GM18873 (cell line): ENCODE results near the gene CLSTN2.

Experiments used
- ATAC-seq: cut with Tn5 transposase; IDR thresholded peaks from one replicate; pipeline ENCODE4 v1.9.1; 2021; ENCODE audit warnings: mild to moderate bottlenecking, moderate library complexity, moderate number of reproducible peaks; ENCODE audit not compliant: unreplicated experiment, low FRiP score

Gene CLSTN2

DNA sequence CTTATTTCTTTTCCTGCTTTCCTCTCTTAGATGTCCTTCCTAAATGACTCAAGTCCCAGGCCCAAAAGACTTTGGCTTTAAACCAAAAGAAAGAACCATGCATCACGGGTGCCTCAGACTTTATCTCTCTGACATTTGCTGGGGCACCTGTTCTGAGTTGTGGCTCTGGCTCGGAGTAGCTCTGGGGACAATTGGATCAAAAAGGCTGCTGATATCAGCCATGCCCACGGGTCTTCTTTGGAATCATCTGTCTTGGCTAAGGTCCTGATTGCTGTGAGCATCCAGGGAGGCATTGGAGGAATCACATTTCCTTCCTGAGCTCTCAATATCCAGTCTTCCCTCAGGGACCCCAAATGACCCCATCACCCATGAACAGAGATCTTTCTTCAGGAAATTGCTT, 59.9 kb downstream of the CLSTN2 start:
- ATAC-seq: no peak

DNA sequence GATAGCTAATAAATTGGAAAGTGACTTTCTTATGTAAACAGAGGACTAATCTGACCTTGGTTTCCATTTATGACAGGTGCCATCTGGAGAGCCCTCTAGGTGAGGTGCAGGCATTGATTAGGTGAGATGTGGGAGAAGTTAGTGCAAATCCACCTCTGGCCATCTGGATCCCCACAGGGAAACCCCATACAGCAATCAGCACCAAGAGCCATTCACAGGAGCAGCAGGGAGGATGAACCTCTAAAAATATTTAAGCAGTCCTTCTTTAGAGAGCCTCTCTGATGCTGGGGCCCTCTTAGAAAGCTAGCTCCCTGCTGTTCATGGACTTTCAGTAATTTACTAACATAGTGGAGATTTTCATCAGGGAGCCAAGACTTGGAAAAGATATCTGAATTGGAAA, 69.3 kb downstream of the CLSTN2 start:
- no peak for ATAC-seq

DNA sequence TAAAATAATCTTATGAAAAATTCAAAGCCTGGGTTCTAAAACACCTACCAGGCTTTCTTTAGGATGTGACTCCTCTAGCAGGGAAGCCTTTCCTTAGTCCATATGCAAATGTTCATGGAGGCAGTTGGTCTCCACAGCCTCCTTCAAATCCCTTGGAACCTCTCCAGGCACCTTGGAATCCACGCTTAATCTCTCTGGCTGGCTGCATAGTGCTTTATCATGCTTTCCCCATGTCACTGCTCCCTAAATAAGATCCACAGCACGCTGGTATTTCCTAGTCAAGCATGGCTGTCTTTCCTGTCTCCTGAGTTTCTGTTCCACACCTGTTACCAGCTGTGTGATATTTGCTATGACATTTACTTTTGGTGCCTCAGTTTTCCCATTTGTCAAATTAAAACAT, 71.3 kb downstream of the CLSTN2 start:
- no peak for ATAC-seq

DNA sequence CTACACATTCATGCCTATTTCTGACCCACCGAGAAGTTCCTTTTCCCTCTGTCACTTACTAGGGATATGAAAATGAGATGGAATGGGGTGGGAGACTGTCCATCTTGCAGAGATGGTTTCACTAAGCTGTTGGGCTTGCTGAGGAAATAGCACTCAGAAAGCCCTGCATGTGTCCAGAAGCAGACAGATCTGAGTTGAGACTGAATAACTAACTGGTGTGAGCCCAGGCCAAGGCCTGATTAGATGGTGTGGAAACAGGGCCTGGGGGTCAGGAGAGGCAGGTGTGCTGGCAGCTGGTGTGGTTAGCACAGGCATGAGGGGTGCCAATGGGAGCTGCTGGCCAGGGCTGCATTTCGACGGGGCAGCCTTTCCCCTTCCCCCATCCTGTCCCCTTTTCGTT, 72.1 kb downstream of the CLSTN2 start:
- ATAC-seq: no peak

DNA sequence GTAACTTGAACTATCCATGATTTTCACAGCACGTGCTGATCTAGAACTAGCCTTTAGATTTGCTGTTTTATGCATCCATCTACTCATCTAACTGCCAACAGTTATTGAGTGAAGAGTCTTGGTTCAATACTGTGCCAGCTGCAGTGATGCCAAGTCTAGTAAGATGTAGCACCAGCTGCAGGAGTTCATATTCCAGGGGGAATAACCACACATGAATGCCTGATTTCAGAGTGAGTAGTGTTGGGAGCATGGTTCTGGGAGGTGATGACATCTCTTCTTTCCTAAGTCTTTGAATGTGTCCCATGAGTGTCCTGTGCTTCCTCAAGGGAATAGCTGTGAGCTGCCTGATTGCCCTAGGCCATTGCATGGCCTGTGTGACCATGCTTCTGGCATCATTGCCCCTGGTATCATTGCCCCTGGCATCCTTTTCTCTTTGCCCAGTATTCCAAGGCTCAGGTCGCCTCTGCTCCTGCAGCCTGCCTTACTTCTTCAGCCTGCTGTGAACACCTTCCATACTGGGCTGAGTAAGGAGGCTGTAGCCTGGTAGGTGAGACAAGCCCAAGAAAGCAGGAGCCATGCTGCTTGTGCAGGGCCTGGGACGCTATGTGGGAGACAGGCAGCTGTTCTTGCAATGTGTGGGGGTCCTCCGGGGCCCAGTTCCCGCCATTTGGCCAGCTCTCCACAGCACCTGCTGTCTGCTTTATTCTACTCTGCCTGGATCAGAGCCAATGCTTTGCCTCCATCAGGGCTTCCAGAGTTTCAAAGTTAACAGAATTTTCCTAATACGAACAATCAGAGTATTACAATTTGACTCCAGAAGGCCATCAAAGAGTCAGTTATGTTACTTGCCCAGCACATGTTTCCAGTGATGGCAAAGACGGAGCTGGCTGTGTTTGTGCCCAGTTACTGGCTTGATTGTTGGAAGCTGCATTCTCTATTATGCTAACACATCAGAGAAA, 73.2 kb downstream of the CLSTN2 start:
- no peak for ATAC-seq

DNA sequence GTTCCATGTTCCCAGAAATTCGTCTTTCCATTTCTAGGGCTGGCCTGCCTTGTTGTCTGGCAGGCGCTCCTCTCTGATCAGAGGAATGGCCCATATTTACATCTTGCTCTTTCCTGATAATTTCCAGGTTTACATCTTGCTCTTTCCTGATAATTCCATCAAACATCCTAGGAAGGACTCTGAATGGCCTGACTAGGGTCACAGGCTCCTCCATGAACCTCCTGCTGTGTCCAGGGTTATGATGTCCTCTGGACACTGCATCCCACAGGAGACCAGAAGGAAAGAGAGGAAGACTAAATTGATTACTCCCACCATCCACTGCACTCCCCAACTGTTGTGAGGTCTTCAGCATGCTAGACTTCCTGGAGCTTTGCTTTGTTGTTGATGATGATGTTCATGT, 75.4 kb downstream of the CLSTN2 start:
- no peak for ATAC-seq

DNA sequence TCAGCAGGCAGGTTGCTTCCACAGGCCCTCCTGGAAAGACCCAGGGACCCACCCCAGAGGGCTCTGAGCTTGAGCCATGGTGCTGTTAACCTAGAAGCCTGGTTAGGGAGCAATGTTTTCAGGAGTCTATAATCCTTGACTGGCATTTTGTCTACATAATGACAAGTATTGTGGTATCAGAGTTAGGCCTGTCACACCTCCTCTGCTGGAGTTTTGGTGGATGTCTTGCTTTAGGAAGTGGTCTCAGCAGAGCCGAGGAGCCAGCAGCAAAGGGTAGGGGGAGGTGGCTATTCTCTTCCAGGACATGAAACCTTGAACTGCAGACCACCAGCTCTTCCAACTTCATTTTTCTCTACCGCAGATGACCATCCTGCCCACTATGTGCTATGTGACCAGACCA, 76.1 kb downstream of the CLSTN2 start:
- ATAC-seq: no peak

DNA sequence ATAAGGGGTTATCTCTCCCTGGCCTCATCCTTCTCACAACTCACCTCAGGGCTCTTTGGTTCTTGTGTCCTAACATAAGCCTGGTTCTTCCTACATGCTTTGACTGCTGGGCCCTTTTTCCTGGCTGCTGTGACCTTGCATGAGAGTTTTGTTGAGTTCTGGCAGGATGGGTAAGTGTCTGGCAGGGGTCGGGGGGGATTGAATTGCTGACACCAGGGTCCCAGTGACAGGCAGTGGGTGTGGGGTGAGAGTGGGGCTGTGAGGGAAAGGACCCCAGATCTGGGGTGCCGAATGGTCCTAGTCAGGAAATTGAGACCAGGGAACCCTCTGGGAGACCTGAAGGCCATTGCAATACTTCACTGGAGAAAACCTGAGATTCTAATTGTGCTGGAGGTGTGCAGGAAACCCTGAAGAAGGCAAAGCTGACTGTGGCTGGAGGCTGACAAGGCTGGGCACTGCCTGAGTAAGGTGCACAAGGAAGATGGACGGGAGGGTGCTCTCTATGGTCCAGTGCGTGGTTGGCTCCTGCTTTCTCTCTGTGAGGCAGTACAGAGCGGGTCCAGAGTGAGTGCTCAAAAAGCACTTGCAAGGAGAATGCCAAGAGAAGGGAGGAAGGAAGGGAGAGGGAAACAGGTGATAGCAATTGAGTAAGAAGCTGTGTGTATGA, 76.8 kb downstream of the CLSTN2 start:
- ATAC-seq: no peak

DNA sequence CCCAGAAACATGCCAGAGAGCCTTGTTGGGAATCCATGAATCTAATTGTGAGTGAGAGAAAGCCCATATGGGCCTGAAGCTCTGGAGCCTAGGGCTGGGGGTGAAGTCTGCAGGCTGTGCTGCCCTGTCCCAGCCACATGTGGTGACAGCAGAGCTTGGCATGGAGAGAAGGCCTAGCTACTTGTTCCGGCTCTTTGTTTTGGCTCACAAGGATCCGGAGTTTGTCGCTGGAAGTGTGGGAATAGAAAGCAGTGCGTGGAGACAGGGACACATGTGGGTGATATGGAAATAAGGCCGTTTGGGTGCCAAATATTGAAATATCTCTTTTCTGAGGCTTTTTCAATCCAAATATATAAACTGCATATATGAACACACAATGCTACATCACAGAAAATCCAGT, 78.2 kb downstream of the CLSTN2 start:
- no peak for ATAC-seq

DNA sequence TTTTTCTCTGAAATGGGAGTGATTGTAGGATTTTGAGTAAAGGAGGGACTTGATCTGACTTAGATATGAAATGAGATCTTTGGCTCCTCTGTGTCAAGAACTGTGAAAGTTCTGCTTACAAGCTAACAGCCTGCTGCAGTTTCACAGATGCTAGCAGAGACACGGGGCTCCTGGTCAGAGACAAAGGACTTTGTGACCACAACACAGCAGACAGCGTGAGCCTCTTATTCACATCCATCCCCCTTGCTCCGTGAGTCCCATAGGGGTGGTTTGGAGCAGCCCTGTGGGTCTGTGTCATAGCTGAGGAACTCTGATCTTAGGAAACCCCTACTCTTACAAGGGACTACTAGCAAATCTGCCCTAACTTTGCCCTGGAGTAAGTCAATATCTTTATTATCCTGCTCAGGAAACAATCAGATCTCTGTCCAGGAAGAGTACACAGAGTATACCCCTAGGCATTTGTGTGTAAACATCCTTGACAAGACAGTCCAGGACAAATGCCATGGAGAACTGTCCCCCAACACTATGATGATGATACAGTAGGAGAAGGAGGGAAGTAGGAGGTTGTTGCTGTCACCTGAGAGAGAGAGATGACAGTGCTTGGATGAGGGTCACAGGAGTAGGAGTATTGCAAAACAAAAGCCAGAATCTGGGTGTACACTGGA, 80.0 kb downstream of the CLSTN2 start:
- no peak for ATAC-seq

DNA sequence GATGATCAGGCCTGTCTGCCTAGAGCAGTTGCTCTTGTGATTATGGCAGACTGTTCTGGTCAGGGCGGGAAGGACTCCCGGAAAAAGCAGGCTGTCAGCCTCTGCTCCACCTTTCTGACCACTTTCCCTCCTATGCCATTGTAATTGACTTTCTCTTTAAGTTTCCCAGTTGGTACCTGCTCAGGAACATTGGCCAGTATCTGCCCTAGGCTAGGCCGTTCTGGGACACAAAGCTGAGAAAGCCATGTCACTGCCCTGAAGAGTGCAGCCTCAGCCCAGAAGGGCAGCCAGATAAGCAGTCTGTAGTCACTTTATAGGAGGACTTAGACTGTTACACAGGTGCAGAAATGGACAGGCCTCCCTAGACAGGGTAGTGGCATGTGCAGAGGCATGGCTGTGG, 80.8 kb downstream of the CLSTN2 start:
- no peak for ATAC-seq

DNA sequence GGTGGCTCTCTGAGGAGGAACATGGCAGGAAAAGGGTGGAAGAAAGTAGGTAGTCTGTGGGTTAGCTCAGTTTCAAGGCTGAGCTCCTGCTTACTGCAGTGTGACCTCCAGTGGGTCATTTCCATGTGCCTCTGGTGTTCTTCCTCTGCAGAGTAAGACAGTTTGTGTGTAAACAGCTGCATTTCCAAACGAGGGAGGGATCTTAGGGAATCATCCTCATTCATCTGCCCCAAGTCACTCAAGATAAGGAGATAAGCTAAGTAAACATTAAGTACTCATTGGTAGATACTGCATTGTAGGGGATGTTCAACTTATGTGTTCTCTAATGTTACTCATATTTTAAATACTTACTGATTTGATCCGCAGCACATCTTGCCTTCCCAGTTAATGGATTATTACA, 83.6 kb downstream of the CLSTN2 start:
- ATAC-seq: no peak

DNA sequence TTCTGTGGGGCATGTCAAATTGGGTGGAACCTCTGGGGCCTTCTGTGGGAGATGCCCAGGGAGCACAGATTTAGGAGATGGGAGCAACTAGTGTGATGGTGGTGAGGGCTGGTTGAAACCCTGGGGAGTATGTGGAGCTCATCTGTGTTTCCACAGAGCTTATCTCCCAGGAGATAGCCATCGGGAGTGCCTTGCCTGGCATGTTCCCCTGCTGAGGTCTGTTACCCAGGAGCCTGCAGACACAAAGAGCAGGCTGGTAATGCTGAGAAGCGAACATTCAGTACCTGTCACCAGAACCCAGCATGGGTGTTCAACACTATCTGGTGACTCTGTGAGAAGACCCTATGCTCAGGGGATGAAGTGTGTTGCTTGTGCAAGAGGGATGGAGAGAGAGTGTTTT, 85.0 kb downstream of the CLSTN2 start:
- no peak for ATAC-seq

DNA sequence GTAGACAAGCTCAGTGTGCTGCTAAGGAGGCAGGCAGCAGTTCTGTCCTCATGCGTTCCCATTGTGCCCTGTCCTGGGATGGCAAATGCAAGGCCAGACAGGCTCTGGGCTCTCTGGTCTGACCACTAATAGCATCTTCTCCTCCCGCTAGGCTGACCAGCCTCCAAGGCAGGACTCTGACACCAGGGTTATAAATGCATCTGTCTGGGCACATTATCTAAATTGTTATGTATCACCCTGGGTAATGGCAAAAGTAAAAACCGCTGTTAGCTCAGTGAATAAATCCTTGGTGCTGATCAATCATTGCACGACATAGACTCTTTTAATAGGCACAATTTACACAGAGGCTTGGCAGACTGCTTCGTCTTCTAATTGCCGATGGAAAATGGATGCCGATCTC, 85.6 kb downstream of the CLSTN2 start:
- no peak for ATAC-seq

DNA sequence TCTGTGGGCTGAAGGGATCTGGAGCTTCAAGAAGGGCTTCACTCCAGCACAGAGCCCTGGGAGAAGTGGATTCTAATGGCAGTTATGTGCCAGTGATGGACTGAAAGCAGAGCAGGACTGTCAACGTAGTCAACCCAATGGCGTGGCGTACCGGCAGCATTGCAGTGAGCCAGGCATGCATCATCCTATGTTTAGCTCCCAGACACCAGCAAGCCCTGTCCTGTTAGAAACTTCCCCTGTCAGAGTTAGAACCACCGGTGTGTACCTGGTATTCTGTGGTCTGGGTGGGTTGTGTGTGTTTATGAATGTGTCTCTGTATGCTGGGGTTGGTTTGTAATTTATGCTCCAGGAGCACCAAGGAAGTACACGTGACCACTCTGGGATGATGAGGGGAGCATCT, 86.3 kb downstream of the CLSTN2 start:
- no peak for ATAC-seq

DNA sequence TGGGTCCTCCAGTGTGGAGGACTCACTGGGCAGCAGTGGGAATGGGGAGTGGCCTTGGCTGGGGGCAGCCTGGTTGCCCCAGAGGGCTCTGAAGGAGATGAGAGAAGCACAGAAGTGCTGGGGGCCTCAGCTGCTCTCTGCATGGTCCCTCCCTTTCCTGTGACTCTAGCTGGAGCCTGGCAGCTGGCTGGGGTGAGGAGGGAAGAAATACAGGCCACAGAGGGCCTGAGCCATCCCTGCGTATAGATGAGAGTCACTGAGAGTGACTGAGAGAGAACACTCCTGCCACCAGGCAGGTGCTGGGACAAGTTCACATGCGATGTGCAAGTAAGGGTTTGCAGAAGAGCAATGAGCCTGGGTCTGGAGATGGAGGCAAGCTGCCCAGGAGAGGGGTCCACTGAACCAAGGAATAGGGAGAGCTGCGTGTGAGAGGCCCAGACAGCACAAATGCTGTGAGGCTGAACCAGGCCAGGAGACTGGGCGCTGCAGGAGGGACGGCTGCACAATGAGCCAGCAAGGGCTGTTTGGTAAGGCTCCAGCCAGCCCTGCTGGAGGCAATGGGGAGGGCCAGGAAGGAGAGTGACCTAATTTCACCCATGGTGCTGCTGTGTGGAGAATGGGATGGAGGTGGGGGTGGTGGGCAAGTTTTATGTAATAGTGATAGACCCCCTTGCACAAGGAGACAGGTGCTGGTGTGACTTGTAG, 87.2 kb downstream of the CLSTN2 start:
- no peak for ATAC-seq

DNA sequence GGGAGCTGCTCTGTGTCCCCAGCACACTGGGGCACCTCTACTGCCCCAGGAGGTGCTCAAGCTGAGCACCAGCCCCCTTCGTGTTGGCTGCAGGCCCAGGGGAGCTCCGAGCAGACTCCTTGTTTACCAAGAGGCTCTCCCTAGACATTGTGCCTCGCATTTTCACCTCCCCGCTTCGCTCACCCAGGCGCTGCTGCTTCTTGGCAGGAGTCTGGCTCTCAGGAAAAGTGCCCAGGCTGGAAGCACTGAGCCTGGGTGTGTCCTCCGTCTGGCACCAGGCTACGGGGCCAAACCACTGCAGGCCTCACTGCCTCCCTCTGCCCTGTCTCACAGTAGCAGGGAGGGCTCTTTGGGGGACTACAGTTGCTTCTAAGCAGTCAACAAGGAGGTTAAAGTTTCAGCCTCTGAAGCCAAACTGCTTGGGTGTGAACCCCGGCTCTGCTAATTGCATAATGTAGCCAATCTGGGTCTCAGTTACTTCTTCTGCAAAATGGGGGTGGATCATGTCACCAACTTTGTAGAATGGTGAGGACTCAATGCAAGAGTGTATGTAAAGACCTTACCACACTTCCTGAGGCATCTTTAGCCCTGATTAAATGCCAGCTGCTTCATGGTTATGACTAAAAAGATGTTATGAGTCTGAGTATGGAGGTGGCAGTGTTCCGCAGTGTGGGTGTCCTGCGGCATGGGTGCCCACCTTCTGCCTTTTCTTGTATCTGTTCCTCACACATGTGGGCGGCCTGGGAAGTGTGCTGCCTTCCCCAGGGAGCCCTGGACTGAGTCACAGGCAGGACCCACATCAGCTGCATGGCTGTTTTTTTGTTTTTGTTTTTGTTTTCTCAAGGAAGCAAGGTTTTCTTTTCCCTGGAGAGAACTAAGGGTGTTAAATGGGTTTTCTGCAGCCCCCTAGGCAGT, 88.9 kb downstream of the CLSTN2 start:
- ATAC-seq: no peak

DNA sequence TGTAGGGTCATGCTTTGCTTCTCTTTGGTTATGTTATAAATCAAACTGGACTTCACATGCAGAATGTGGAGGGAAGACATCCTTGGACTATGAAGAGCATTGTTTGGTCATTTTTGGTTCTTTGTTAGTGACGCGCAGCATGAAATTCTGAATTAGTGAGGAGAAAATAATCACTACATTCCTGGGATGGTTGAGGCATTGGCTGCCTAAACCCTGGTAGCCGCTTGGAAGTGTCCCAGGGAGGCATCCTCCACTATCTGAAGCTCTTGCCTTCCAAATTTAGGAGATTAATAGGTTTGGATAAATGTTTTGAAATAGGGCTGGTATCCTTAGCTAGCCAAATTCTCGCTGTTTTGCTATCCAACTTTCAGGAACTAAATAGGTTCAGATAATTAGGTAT, 96.2 kb downstream of the CLSTN2 start:
- ATAC-seq: no peak

DNA sequence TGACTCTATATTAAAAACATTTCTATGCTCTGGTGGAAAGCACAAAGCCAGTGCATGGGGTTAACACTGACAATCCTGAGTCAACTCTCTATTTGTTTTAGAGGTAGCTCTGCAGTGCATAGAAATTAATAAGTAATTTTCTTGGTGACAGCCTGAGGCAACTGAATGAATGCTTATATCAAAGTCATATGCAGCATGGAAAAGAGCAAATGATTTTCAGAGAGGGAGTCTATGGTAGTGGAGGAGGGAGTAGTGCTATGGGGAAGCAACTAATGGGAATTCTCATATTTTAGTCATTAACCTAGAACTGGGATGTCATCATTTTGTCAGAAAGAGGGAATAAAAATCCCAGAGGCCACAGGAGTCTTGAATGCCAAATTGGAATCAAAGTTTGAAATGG, 99.1 kb downstream of the CLSTN2 start:
- ATAC-seq: no peak

DNA sequence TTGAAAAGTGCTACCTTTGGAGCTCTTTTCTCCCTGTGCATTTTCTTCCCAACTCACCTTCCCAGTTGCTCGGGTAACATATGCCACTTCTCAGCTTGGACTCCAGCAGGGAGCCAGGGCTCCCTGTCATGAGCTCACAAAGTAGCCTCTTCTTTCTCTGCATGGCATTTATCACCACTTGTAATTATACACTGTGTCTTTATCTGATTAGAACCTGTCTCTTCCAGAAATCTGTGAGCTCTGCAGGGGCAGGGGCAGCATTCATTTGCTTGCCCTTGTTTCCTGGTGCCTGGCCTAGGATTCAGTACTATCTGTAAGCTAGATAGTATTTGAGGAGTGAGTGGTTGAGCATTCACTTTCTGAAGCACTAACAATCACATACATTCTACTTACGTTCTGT, 100.9 kb downstream of the CLSTN2 start:
- ATAC-seq: no peak
